WTC11 (cell line): ENCODE measurements around the gene DHX30. TPM values are rescaled to one million over a fixed set of nuclear protein-coding genes. Genes with fewer than 3 reads are reported as not detected.

Experiments
- ATAC-seq: fragments of 200-7000 bp; cut with Tn5 transposase; 2 replicates; pipeline ENCODE4 v1.10.0; 2021; ENCODE audit warnings: mild to moderate bottlenecking, moderate library complexity
- CTCF ChIA-PET: fragments of 300-600 bp; sonication (Branson Sonifier 250); formaldehyde crosslinking; loops from one replicate; lab custom pipeline; 2021; ENCODE audit warnings: antibody characterized with exemption; lab: Charles Lee
- POLR2A ChIA-PET: fragments of 350-600 bp; sonication (Branson Sonifier 250); formaldehyde crosslinking; loops from one replicate; lab custom pipeline; 2021; ENCODE audit warnings: antibody characterized with exemption; lab: Charles Lee
- DNase-seq: peaks from one replicate; pipeline ENCODE4 v3.0.0; 2021; ENCODE audit warnings: low spot score
- H3K27ac Mint-ChIP-seq: 2 replicates; pipeline ENCODE4 v1.8.0; 2021; ENCODE audit warnings: mixed read lengths
- H3K27me3 Mint-ChIP-seq: 2 replicates; pipeline ENCODE4 v1.8.0; 2021; ENCODE audit warnings: low read depth, mild to moderate bottlenecking, moderate library complexity, mixed read lengths
- H3K36me3 Mint-ChIP-seq: 2 replicates; pipeline ENCODE4 v1.8.0; 2021; ENCODE audit warnings: mixed read lengths
- H3K4me1 Mint-ChIP-seq: 2 replicates; pipeline ENCODE4 v1.8.0; 2022; ENCODE audit warnings: mixed read lengths
- H3K4me3 Mint-ChIP-seq: 2 replicates; pipeline ENCODE4 v1.8.0; 2021; ENCODE audit warnings: mild to moderate bottlenecking, moderate library complexity, mixed read lengths
- H3K9me3 Mint-ChIP-seq: 2 replicates; pipeline ENCODE4 v1.8.0; 2021; ENCODE audit warnings: mixed read lengths
- AR ChIP-seq: fragments of 250-450 bp; sonication (Bioruptor Pico); IDR thresholded peaks from 2 replicates; pipeline ENCODE4 v1.9.0; 2021; ENCODE audit warnings: mild to moderate bottlenecking
- CREB1 ChIP-seq: sonication (generic); formaldehyde crosslinking; IDR thresholded peaks from 2 replicates; pipeline ENCODE4 v1.8.0; 2023; ENCODE audit warnings: mild to moderate bottlenecking, missing genetic modification reagents
- E2F1 ChIP-seq: sonication (generic); formaldehyde crosslinking; IDR thresholded peaks from 2 replicates; pipeline ENCODE4 v1.8.0; 2022; ENCODE audit warnings: mild to moderate bottlenecking, missing genetic modification reagents
- EMX1 ChIP-seq: fragments of 250-450 bp; sonication (Bioruptor Pico); IDR thresholded peaks from 2 replicates; pipeline ENCODE4 v1.8.0; 2021; ENCODE audit warnings: mild to moderate bottlenecking
- FOXJ3 ChIP-seq: sonication (generic); formaldehyde crosslinking; IDR thresholded peaks from 2 replicates; pipeline ENCODE4 v1.9.0; 2021; ENCODE audit warnings: missing genetic modification reagents, mild to moderate bottlenecking, borderline replicate concordance
- MXD4 ChIP-seq: fragments of 250-450 bp; sonication (Bioruptor Pico); IDR thresholded peaks from 2 replicates; pipeline ENCODE4 v1.8.0; 2021; ENCODE audit warnings: mild to moderate bottlenecking, moderate library complexity, borderline replicate concordance
- NR1H2 ChIP-seq: sonication (generic); formaldehyde crosslinking; IDR thresholded peaks from 2 replicates; pipeline ENCODE4 v1.9.0; 2021; ENCODE audit warnings: mild to moderate bottlenecking, moderate library complexity, missing genetic modification reagents
- PREB ChIP-seq: sonication (generic); formaldehyde crosslinking; IDR thresholded peaks from 2 replicates; pipeline ENCODE4 v1.8.1; 2022; ENCODE audit warnings: mild to moderate bottlenecking, missing genetic modification reagents, moderate library complexity, borderline replicate concordance
- RORB ChIP-seq: fragments of 250-450 bp; sonication (Bioruptor Pico); IDR thresholded peaks from 2 replicates; pipeline ENCODE4 v1.9.0; 2021; ENCODE audit warnings: mild to moderate bottlenecking
- SMAD4 ChIP-seq: sonication (generic); formaldehyde crosslinking; IDR thresholded peaks from 2 replicates; pipeline ENCODE4 v1.8.0; 2022; ENCODE audit warnings: mild to moderate bottlenecking, missing genetic modification reagents
- SOX15 ChIP-seq: fragments of 250-450 bp; sonication (Bioruptor Pico); IDR thresholded peaks from 2 replicates; pipeline ENCODE4 v1.9.0; 2021; ENCODE audit warnings: mild to moderate bottlenecking
- SP1 ChIP-seq: sonication (generic); formaldehyde crosslinking; conservative IDR thresholded peaks from 2 replicates; pipeline ENCODE4 v1.8.1; 2022; ENCODE audit warnings: missing genetic modification reagents
- TEAD1 ChIP-seq: sonication (generic); formaldehyde crosslinking; IDR thresholded peaks from 2 replicates; pipeline ENCODE4 v1.8.0; 2022; ENCODE audit warnings: mild to moderate bottlenecking, missing genetic modification reagents
- TP53 ChIP-seq: sonication (generic); formaldehyde crosslinking; IDR thresholded peaks from 2 replicates; pipeline ENCODE4 v1.8.1; 2023; ENCODE audit warnings: mild to moderate bottlenecking, missing genetic modification reagents
- ZMAT4 ChIP-seq: fragments of 250-450 bp; sonication (Bioruptor Pico); IDR thresholded peaks from 2 replicates; pipeline ENCODE4 v1.9.0; 2021; ENCODE audit warnings: mild to moderate bottlenecking
- ZNF138 ChIP-seq: sonication (generic); formaldehyde crosslinking; conservative IDR thresholded peaks from 2 replicates; pipeline ENCODE4 v1.8.1; 2022; ENCODE audit warnings: mild to moderate bottlenecking, moderate library complexity, missing genetic modification reagents
- ZNF232 ChIP-seq: sonication (generic); formaldehyde crosslinking; IDR thresholded peaks from 2 replicates; pipeline ENCODE4 v1.8.0; 2022; ENCODE audit warnings: mild to moderate bottlenecking, missing genetic modification reagents
- total RNA-seq: library from RNA; stranded (reverse); gene quantifications from 3 replicates; pipeline ENCODE4 v1.2.3, GENCODE V29; 2021
- TF ChIP-seq, protein P1 (sequence below): sonication (generic); formaldehyde crosslinking; IDR thresholded peaks from 2 replicates; pipeline ENCODE4 v1.8.1; 2023; ENCODE audit warnings: mild to moderate bottlenecking, missing genetic modification reagents
- TF ChIP-seq, protein P2 (sequence below): sonication (generic); formaldehyde crosslinking; IDR thresholded peaks from 2 replicates; pipeline ENCODE4 v1.8.0; 2022; ENCODE audit warnings: missing genetic modification reagents

DHX30 gene
- total RNA-seq, 1 experiment from 2014 or later, result 98.1 TPM

- TF ChIP-seq, protein P1, sequence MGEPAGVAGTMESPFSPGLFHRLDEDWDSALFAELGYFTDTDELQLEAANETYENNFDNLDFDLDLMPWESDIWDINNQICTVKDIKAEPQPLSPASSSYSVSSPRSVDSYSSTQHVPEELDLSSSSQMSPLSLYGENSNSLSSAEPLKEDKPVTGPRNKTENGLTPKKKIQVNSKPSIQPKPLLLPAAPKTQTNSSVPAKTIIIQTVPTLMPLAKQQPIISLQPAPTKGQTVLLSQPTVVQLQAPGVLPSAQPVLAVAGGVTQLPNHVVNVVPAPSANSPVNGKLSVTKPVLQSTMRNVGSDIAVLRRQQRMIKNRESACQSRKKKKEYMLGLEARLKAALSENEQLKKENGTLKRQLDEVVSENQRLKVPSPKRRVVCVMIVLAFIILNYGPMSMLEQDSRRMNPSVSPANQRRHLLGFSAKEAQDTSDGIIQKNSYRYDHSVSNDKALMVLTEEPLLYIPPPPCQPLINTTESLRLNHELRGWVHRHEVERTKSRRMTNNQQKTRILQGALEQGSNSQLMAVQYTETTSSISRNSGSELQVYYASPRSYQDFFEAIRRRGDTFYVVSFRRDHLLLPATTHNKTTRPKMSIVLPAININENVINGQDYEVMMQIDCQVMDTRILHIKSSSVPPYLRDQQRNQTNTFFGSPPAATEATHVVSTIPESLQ, result no peak
- TF ChIP-seq TEAD1, result no peak
- no peak for TF ChIP-seq SOX15 (CRISPR knock-in tag)
- TF ChIP-seq PREB (CRISPR knock-in tag), result no peak
- no peak for TF ChIP-seq ZNF138 (CRISPR knock-in tag)
- TF ChIP-seq E2F1, result no peak
- no peak for TF ChIP-seq RORB (CRISPR knock-in tag)
- TF ChIP-seq NR1H2 (CRISPR knock-in tag), result no peak
- TF ChIP-seq, all 79 proteins: peak for 0
Measured at GRCh38 chr3:47870156-47870555, 67.2 kb downstream of the DHX30 start (continued).

DNA sequence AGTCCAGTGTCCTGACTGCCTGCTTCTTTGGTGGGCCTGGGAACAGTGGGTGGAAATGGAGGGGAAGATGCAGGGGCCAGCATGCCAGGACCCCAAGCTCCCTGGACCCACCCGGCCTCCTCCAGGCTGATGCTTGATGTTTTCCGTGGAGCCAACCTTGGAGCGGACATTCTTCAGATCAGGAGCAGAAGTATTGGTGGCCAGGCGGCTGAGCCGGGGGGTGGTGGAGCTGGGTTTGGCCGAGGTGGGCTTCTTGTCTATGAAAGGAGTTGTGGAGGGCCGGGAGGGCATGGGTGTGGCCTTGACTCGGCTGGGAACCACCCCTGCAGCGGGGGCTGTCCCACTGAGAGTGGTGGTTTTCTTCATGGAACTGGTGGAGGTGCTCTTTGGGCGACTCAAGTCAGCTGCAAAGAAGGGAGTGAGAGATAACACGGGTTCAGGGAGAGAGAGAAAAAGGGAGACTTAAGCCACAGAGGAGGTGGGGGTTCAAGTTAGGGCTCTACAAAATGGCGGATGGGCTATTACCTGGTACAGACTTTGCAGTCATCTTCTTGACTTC lies 67.8 kb downstream of the DHX30 start:
- CTCF ChIA-PET, result interaction anchor here (1.8 kb wide), 1 partner anchor 281 kb away, joined by 7 read pairs; no protein-coding TSS in a partner anchor
- Mint-ChIP-seq H3K27me3 (no peaks in the 10 kb centered on the region), H3K4me3 (no peak overlapping the region), H3K27ac (no peak overlapping the region), H3K36me3 (peaks cover 64% of the 10 kb centered on the region), H3K4me1 (peaks cover 9% of the 10 kb centered on the region), H3K9me3 (no peaks in the 10 kb centered on the region)
- no peak for ATAC-seq
- POLR2A ChIA-PET, result no interaction called here
- no peak for DNase-seq
- no peak for TF ChIP-seq FOXJ3 (CRISPR knock-in tag)
- no peak for TF ChIP-seq AR (CRISPR knock-in tag)

DNA sequence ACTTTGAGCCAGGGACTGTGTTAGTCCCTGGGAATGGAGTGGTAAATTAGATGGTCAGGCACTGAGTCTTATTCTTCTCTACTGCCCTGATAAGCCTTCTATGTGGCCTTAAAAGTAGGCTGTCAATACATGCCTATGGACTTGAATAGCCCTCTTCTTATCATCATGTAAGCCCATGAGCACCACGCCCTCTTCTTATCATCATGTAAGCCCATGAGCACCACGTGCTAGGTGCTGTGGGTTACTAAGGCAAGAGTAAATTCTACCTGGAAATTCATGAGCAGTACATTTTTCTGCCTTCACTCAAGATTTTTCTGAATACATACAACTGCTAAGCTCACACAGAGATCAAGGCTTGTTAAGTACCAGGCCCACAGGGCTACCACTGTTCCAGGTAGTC lies 68.5 kb downstream of the DHX30 start:
- no peaks in the 10 kb centered on the region for H3K27me3 Mint-ChIP-seq
- CTCF ChIA-PET, result interaction anchor here (1.8 kb wide), 1 partner anchor 280 kb away, joined by 7 read pairs; no protein-coding TSS in a partner anchor
- POLR2A ChIA-PET, result no interaction called here
- TF ChIP-seq, protein P2, sequence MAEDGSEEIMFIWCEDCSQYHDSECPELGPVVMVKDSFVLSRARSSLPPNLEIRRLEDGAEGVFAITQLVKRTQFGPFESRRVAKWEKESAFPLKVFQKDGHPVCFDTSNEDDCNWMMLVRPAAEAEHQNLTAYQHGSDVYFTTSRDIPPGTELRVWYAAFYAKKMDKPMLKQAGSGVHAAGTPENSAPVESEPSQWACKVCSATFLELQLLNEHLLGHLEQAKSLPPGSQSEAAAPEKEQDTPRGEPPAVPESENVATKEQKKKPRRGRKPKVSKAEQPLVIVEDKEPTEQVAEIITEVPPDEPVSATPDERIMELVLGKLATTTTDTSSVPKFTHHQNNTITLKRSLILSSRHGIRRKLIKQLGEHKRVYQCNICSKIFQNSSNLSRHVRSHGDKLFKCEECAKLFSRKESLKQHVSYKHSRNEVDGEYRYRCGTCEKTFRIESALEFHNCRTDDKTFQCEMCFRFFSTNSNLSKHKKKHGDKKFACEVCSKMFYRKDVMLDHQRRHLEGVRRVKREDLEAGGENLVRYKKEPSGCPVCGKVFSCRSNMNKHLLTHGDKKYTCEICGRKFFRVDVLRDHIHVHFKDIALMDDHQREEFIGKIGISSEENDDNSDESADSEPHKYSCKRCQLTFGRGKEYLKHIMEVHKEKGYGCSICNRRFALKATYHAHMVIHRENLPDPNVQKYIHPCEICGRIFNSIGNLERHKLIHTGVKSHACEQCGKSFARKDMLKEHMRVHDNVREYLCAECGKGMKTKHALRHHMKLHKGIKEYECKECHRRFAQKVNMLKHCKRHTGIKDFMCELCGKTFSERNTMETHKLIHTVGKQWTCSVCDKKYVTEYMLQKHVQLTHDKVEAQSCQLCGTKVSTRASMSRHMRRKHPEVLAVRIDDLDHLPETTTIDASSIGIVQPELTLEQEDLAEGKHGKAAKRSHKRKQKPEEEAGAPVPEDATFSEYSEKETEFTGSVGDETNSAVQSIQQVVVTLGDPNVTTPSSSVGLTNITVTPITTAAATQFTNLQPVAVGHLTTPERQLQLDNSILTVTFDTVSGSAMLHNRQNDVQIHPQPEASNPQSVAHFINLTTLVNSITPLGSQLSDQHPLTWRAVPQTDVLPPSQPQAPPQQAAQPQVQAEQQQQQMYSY (CRISPR knock-in tag), result no peak
- TF ChIP-seq ZMAT4 (CRISPR knock-in tag) (no peak), SP1 (no peak), TEAD1 (no peak), ZNF232 (CRISPR knock-in tag) (no peak), EMX1 (no peak), CREB1 (CRISPR knock-in tag) (no peak), SMAD4 (no peak), TP53 (no peak), MXD4 (CRISPR knock-in tag) (no peak)

More for the DNA sequence above, 68.5 kb downstream of the DHX30 start:
- ATAC-seq (no peak), DNase-seq (no peak)
- Mint-ChIP-seq H3K9me3 (no peaks in the 10 kb centered on the region), H3K4me1 (peaks cover 9% of the 10 kb centered on the region), H3K4me3 (no peak overlapping the region), H3K27ac (no peak overlapping the region), H3K36me3 (peaks cover 58% of the 10 kb centered on the region)
